HepG2 (cell line): Measurements from ENCODE around the gene FAM20C. TPM values are rescaled to one million over a fixed set of nuclear protein-coding genes. Genes with fewer than 3 reads are reported as not detected.

Experiments
- ATAC-seq: fragments of 200-7000 bp; cut with Tn5 transposase; 3 replicates; pipeline ENCODE4 v1.9.1; 2020; ENCODE audit warnings: mild to moderate bottlenecking, moderate library complexity
- BruUV-seq: library from RNA; stranded (reverse); fragments of 400-500 nt; replicated peaks from 2 replicates; lab custom pipeline; 2021; lab: Mats Ljungman, UMichigan
- CTCF ChIA-PET: fragments of 300-600 bp; formaldehyde crosslinking; extraction: SDS; loops from one replicate; lab custom pipeline; 2021; ENCODE audit warnings: low total read pairs, inconsistent platforms, low intra/inter-chr PET ratio; lab: Yijun Ruan, JAX
- POLR2A ChIA-PET: fragments of 350-600 bp; sonication (Branson Sonifier 250); formaldehyde crosslinking; loops from one replicate; lab custom pipeline; 2020; ENCODE audit warnings: antibody characterized with exemption, inconsistent platforms; lab: Yijun Ruan, JAX
- DNase-seq: peaks from one replicate; pipeline ENCODE4 v3.0.0-alpha.2; 2015; ENCODE audit warnings: low spot score
- FAIRE-seq: peaks from 3 replicates; lab custom pipeline; 2011; peaks lifted over from hg19 to GRCh38; lab: Jason Lieb, UNC
- H2AFZ ChIP-seq: one replicate; pipeline ENCODE4 v1.6.1; 2011; ENCODE audit warnings: low read length, inconsistent platforms
- H3K27ac ChIP-seq: fragments of 300-600 bp; 3 replicates; pipeline ENCODE4 v1.8.0; 2011; ENCODE audit warnings: mixed run types, mild to moderate bottlenecking, mixed read lengths, low read length, inconsistent platforms; ENCODE audit not compliant: insufficient read depth; ENCODE audit errors: extremely low read length
- H3K27me3 ChIP-seq, 2 experiments: fragments of 200-600 bp in 1 of 2; 2 replicates in 1 of 2; 3 replicates in 1 of 2; pipeline versions ENCODE4 v1.6.0 to v1.8.0; 2011; ENCODE audit warnings: low read length in 2 of 2, mild to moderate bottlenecking in 2 of 2, moderate library complexity in 2 of 2, inconsistent platforms in 1 of 2; ENCODE audit not compliant: insufficient read depth in 2 of 2, control insufficient read depth in 1 of 2
- H3K36me3 ChIP-seq, 2 experiments: fragments of 200-600 bp in 1 of 2; replicated peaks in 1 of 2; 2 replicates in 1 of 2; 3 replicates in 1 of 2; pipeline versions ENCODE4 v1.5.1 to v1.8.0; 2011; ENCODE audit warnings: low read length in 2 of 2, inconsistent platforms in 1 of 2; ENCODE audit not compliant: insufficient read depth in 2 of 2, control insufficient read depth in 1 of 2
- H3K4me1 ChIP-seq: 2 replicates; pipeline ENCODE4 v1.5.1; 2012; ENCODE audit warnings: low read length, inconsistent platforms; ENCODE audit not compliant: insufficient read depth
- H3K4me2 ChIP-seq: 2 replicates; pipeline ENCODE4 v1.6.0; 2011; ENCODE audit warnings: low read depth, low read length, inconsistent platforms
- H3K4me3 ChIP-seq, 3 experiments: fragments of 200-600 bp in 1 of 3; sonication (generic), shearing (Covaris generic) in 1 of 3; replicated peaks in 1 of 3; 2 replicates each; pipeline ENCODE4 v1.5.1; 2011 to 2016; ENCODE audit warnings: low read length in 3 of 3, inconsistent platforms in 2 of 3, low read depth in 2 of 3, mild to moderate bottlenecking in 2 of 3, control low read depth in 1 of 3, mixed read lengths in 1 of 3; ENCODE audit not compliant: insufficient read depth in 1 of 3
- H3K79me2 ChIP-seq: one replicate; pipeline ENCODE4 v1.6.1; 2011; ENCODE audit warnings: low read length, inconsistent platforms; ENCODE audit not compliant: insufficient read depth
- H3K9ac ChIP-seq: 2 replicates; pipeline ENCODE4 v1.6.0; 2011; ENCODE audit warnings: mild to moderate bottlenecking, low read depth, low read length, inconsistent platforms; ENCODE audit not compliant: insufficient read depth
- H3K9me3 ChIP-seq: 2 replicates; pipeline ENCODE4 v1.5.1; 2012; ENCODE audit warnings: mild to moderate bottlenecking, low read length
- H4K20me1 ChIP-seq: 2 replicates; pipeline ENCODE4 v1.6.0; 2011; ENCODE audit warnings: inconsistent platforms, mild to moderate bottlenecking, low read length, moderate library complexity; ENCODE audit not compliant: insufficient read depth
- DBP ChIP-seq: sonication (generic); formaldehyde crosslinking; IDR thresholded peaks from 2 replicates; pipeline ENCODE4 v1.4.0; 2020; ENCODE audit warnings: missing genetic modification reagents; ENCODE audit errors: not compliant biosample characterization
- HINFP ChIP-seq: sonication (generic); formaldehyde crosslinking; IDR thresholded peaks from 2 replicates; pipeline ENCODE4 v1.4.0; 2020; ENCODE audit warnings: low read depth, mild to moderate bottlenecking, missing genetic modification reagents
- HNF1A ChIP-seq, 2 experiments: sonication (generic) in 1 of 2; formaldehyde crosslinking in 1 of 2; IDR thresholded peaks; 2 replicates each; pipeline versions ENCODE4 v1.4.0 to v1.6.1; 2016 to 2020; ENCODE audit warnings: borderline replicate concordance in 1 of 2, low read depth in 1 of 2, mild to moderate bottlenecking in 1 of 2, missing genetic modification reagents in 1 of 2
- HNRNPL ChIP-seq: fragments of 200-400 bp; formaldehyde crosslinking; IDR thresholded peaks from 2 replicates; pipeline ENCODE4 v1.6.1; 2017; ENCODE audit warnings: mild to moderate bottlenecking, low read depth, low read length
- MXD4 ChIP-seq: IDR thresholded peaks from 2 replicates; pipeline ENCODE4 v1.6.1; 2016; ENCODE audit warnings: mild to moderate bottlenecking, missing biosample characterization, missing genetic modification reagents
- SRSF1 ChIP-seq: fragments of 200-400 bp; formaldehyde crosslinking; optimal IDR thresholded peaks from 2 replicates; pipeline ENCODE3; 2017; ENCODE audit warnings: mild to moderate bottlenecking, low read depth, low read length, moderate library complexity
- ZNF224 ChIP-seq: sonication (generic); formaldehyde crosslinking; IDR thresholded peaks from 2 replicates; pipeline ENCODE4 v1.5.0; 2020; ENCODE audit warnings: mild to moderate bottlenecking, missing genetic modification reagents
- ZNF274 ChIP-seq: sonication (generic); formaldehyde crosslinking; IDR thresholded peaks from 2 replicates; pipeline ENCODE4 v1.5.1; 2020; ENCODE audit warnings: mild to moderate bottlenecking, missing genetic modification reagents
- ZNF350 ChIP-seq: sonication (generic); formaldehyde crosslinking; IDR thresholded peaks from 2 replicates; pipeline ENCODE4 v1.4.0; 2020; ENCODE audit warnings: mild to moderate bottlenecking, low read depth, missing genetic modification reagents, borderline replicate concordance
- ZNF441 ChIP-seq: sonication (generic); formaldehyde crosslinking; IDR thresholded peaks from 2 replicates; pipeline ENCODE4 v1.7.0; 2021; ENCODE audit warnings: missing genetic modification reagents, borderline replicate concordance
- ZNF563 ChIP-seq: sonication (generic); formaldehyde crosslinking; IDR thresholded peaks from 2 replicates; pipeline ENCODE4 v1.8.0; 2022; ENCODE audit warnings: mild to moderate bottlenecking, moderate library complexity, missing genetic modification reagents
- ZNF564 ChIP-seq: sonication (generic); formaldehyde crosslinking; IDR thresholded peaks from 2 replicates; pipeline ENCODE4 v1.8.1; 2023; ENCODE audit warnings: mild to moderate bottlenecking, missing genetic modification reagents
- ZNF784 ChIP-seq: sonication (generic); formaldehyde crosslinking; IDR thresholded peaks from 2 replicates; pipeline ENCODE4 v1.5.1; 2020; ENCODE audit warnings: missing genetic modification reagents, mild to moderate bottlenecking, borderline replicate concordance
- ZNF839 ChIP-seq: sonication (generic); formaldehyde crosslinking; IDR thresholded peaks from 2 replicates; pipeline ENCODE4 v1.4.0; 2020; ENCODE audit warnings: missing genetic modification reagents, mild to moderate bottlenecking, borderline replicate concordance
- WGBS: methylation state at CpG from one replicate; pipeline ENCODE4 v1.1.6; 2017; ENCODE audit warnings: low lambda C conversion rate; 5-methylcytosine and 5-hydroxymethylcytosine counted together
- in situ Hi-C: cut with HindIII; loops from 2 replicates; pipeline ENCODE4 v1.10.0; 2017; ENCODE audit warnings: low pct_unique_long_range_greater_than_20kb; ENCODE audit not compliant: extremely low pct_ligation_motif_present
- intact Hi-C: fragments of 100-400 bp; cut with micrococcal nuclease; formaldehyde crosslinking; loops from one replicate; pipeline ENCODE4 v1.10.0; 2022; ENCODE audit not compliant: unreplicated experiment
- polyA plus RNA-seq, 8 experiments: library from polyadenylated mRNA; depleted of rRNA in 3 of 8; stranded (reverse) in 7 of 8; unstranded in 1 of 8; fragments of >200 nt; fragmentation: Illumina TruSeq in 4 of 8; extraction: Trizol in 4 of 8; gene quantifications; 2 replicates each; pipeline versions ENCODE4 v1.2.1 to v1.2.3, GENCODE V29; 2011 to 2016; ENCODE audit warnings: low read depth in 4 of 8, missing spikeins in 1 of 8, mixed read lengths in 1 of 8; ENCODE audit not compliant: insufficient read depth in 1 of 8
- total RNA-seq, 5 experiments: library from RNA; depleted of rRNA; stranded (reverse); fragments of >200 nt; fragmentation: Illumina TruSeq; extraction: Trizol; gene quantifications; 2 replicates each; pipeline ENCODE4 v1.2.3, GENCODE V29; 2016; ENCODE audit warnings: low read depth in 1 of 5

Gene FAM20C
- total and polyA plus RNA-seq, 2 of the 13 experiments (the other 11 are each of a cell fraction or from before 2014, with no cell fraction given), result 11.9 to 19.9 TPM

- in situ Hi-C loops, result no loop called here
- TF ChIP-seq HINFP (CRISPR knock-in tag) (peak; percentile 49; the same call in 1 of the 2 replicates), ZNF350 (CRISPR knock-in tag) (no peak), ZNF563 (CRISPR knock-in tag) (0 out of 2 replicates have a peak, but pooled peaks have one; percentile 5), HNRNPL (0 out of 2 replicates have a peak, but pooled peaks have one; percentile 27), SRSF1 (no peak), ZNF274 (CRISPR knock-in tag) (no peak), ZNF564 (CRISPR knock-in tag) (0 out of 2 replicates have a peak, but pooled peaks have one; percentile 7), MXD4 (CRISPR knock-in tag) (0 out of 2 replicates have a peak, but pooled peaks have one; percentile 6), ZNF784 (CRISPR knock-in tag) (no peak), HNF1A (IDR thresholded peaks at IDR 0.05; ENCODE audit: low read depth) (0 out of 2 replicates have a peak, but pooled peaks have one; percentile 13), HNF1A (CRISPR knock-in tag; IDR thresholded peaks at IDR 0.05; ENCODE audit: borderline replicate concordance) (no peak), ZNF224 (CRISPR knock-in tag) (0 out of 2 replicates have a peak, but pooled peaks have one; percentile 47), ZNF839 (no peak), DBP (CRISPR knock-in tag) (no peak), ZNF441 (CRISPR knock-in tag) (0 out of 2 replicates have a peak, but pooled peaks have one; percentile 13)
These were observed 101.5 kb downstream of the FAM20C start for GRCh38 chr7:293681-294439.

More at GRCh38 chr7:293681-294439, 101.5 kb downstream of the FAM20C start:
- Histone ChIP-seq H4K20me1 (no peaks in the 10 kb centered on the region), H3K9me3 (no peaks in the 10 kb centered on the region), H2AFZ (no peak overlapping the region), H3K36me3 (no peaks in the 10 kb centered on the region), H3K79me2 (no peaks in the 10 kb centered on the region), H3K27me3 (peaks cover 4 to 24% of the 10 kb centered on the region in 2 experiments; a peak in 3 of 5 replicates), H3K4me3 (peak overlapping the region; percentile 5 to 55 (median 18); a peak in 5 of 6 replicates), H3K27ac (peak overlapping the region; percentile 23), H3K4me1 (peaks cover 33% of the 10 kb centered on the region), H3K9ac (no peak overlapping the region), H3K4me2 (peak overlapping the region; percentile 76)
- no TSS peak for BruUV-seq
- POLR2A ChIA-PET, result no interaction called here
- CTCF ChIA-PET, result no interaction called here
- intact Hi-C loops, result no loop called here
- ATAC-seq (peak; percentile 64), FAIRE-seq (no peak), DNase-seq (no peak)
- WGBS, result 25% methylated on average over 16 of the region's 23 CpGs
